HEK293 (cell line): ENCODE data around the gene LCN2.

Experiments used
- EGR2 ChIP-seq: fragments of 450-650 bp; formaldehyde crosslinking; IDR thresholded peaks from 2 replicates; pipeline ENCODE4 v1.5.1; 2016; ENCODE audit warnings: low read depth, missing biosample characterization, missing genetic modification characterization
- GLIS1 ChIP-seq: fragments of 450-650 bp; formaldehyde crosslinking; IDR thresholded peaks from 2 replicates; pipeline ENCODE4 v1.5.1; 2016; ENCODE audit warnings: missing biosample characterization, missing genetic modification characterization
- GLIS2 ChIP-seq: fragments of 450-650 bp; formaldehyde crosslinking; IDR thresholded peaks from 2 replicates; pipeline ENCODE4 v1.5.1; 2016; ENCODE audit warnings: missing biosample characterization, missing genetic modification characterization
- KLF1 ChIP-seq: fragments of 450-650 bp; formaldehyde crosslinking; IDR thresholded peaks from 2 replicates; pipeline ENCODE4 v1.5.1; 2016; ENCODE audit warnings: missing biosample characterization, missing genetic modification characterization
- OSR2 ChIP-seq: fragments of 450-650 bp; formaldehyde crosslinking; IDR thresholded peaks from 2 replicates; pipeline ENCODE4 v1.5.1; 2016; ENCODE audit warnings: missing biosample characterization, missing genetic modification characterization
- ZBTB20 ChIP-seq: fragments of 450-650 bp; formaldehyde crosslinking; IDR thresholded peaks from 2 replicates; pipeline ENCODE4 v1.5.1; 2016; ENCODE audit warnings: missing biosample characterization, missing genetic modification characterization
- ZBTB8A ChIP-seq: fragments of 450-650 bp; formaldehyde crosslinking; IDR thresholded peaks from 2 replicates; pipeline ENCODE4 v1.5.1; 2016; ENCODE audit warnings: missing biosample characterization, missing genetic modification characterization
- ZFHX2 ChIP-seq: fragments of 450-650 bp; formaldehyde crosslinking; conservative IDR thresholded peaks from 2 replicates; pipeline ENCODE4 v1.5.1; 2016; ENCODE audit warnings: missing biosample characterization, missing genetic modification characterization
- ZFP69B ChIP-seq: fragments of 450-650 bp; formaldehyde crosslinking; IDR thresholded peaks from 2 replicates; pipeline ENCODE4 v1.5.1; 2016; ENCODE audit warnings: missing biosample characterization, missing genetic modification characterization
- ZNF155 ChIP-seq: fragments of 450-650 bp; formaldehyde crosslinking; IDR thresholded peaks from 2 replicates; pipeline ENCODE4 v1.5.1; 2016; ENCODE audit warnings: missing biosample characterization, missing genetic modification characterization
- ZNF274 ChIP-seq, 2 experiments: fragments of 200-500 bp in 1 of 2; fragments of 450-650 bp in 1 of 2; sonication (Bioruptor generic) in 1 of 2; formaldehyde crosslinking in 1 of 2; IDR thresholded peaks; 2 replicates each; pipeline versions ENCODE4 v1.5.1 to v1.6.1; 2014 to 2016; ENCODE audit warnings: borderline replicate concordance in 1 of 2, inconsistent platforms in 1 of 2, low read length in 1 of 2, missing biosample characterization in 1 of 2, missing genetic modification characterization in 1 of 2
- ZNF335 ChIP-seq: fragments of 450-650 bp; formaldehyde crosslinking; conservative IDR thresholded peaks from 2 replicates; pipeline ENCODE4 v1.5.1; 2016; ENCODE audit warnings: missing biosample characterization, missing genetic modification characterization
- ZNF341 ChIP-seq: fragments of 450-650 bp; formaldehyde crosslinking; IDR thresholded peaks from 2 replicates; pipeline ENCODE4; 2016; ENCODE audit warnings: low read depth, missing biosample characterization, missing genetic modification characterization
- ZNF366 ChIP-seq: fragments of 450-650 bp; formaldehyde crosslinking; conservative IDR thresholded peaks from 2 replicates; pipeline ENCODE4 v1.5.1; 2016; ENCODE audit warnings: missing biosample characterization, missing genetic modification characterization
- ZNF391 ChIP-seq: fragments of 450-650 bp; formaldehyde crosslinking; IDR thresholded peaks from 2 replicates; pipeline ENCODE4 v1.5.1; 2016; ENCODE audit warnings: low read depth, missing biosample characterization, missing genetic modification characterization, borderline replicate concordance
- ZNF394 ChIP-seq: fragments of 450-650 bp; formaldehyde crosslinking; IDR thresholded peaks from 2 replicates; pipeline ENCODE4 v1.5.1; 2016; ENCODE audit warnings: missing biosample characterization, missing genetic modification characterization, mild to moderate bottlenecking, moderate library complexity, borderline replicate concordance
- ZNF426 ChIP-seq: fragments of 450-650 bp; formaldehyde crosslinking; IDR thresholded peaks from 2 replicates; pipeline ENCODE4 v1.5.1; 2017; ENCODE audit warnings: missing biosample characterization, missing genetic modification characterization, mild to moderate bottlenecking, inconsistent platforms, moderate library complexity
- ZNF501 ChIP-seq: fragments of 450-650 bp; formaldehyde crosslinking; IDR thresholded peaks from 2 replicates; pipeline ENCODE4 v1.5.1; 2016; ENCODE audit warnings: missing biosample characterization, missing genetic modification characterization
- ZNF548 ChIP-seq: fragments of 450-650 bp; formaldehyde crosslinking; IDR thresholded peaks from 2 replicates; pipeline ENCODE4 v1.5.1; 2016; ENCODE audit warnings: missing biosample characterization, missing genetic modification characterization
- ZNF561 ChIP-seq: fragments of 450-650 bp; IDR thresholded peaks from 2 replicates; pipeline ENCODE4 v1.5.1; 2018; ENCODE audit warnings: missing biosample characterization, missing genetic modification characterization, borderline replicate concordance
- ZNF654 ChIP-seq: fragments of 450-650 bp; formaldehyde crosslinking; IDR thresholded peaks from 2 replicates; pipeline ENCODE4 v1.5.1; 2016; ENCODE audit warnings: low read depth, missing biosample characterization, missing genetic modification characterization
- ZNF664 ChIP-seq: fragments of 450-650 bp; formaldehyde crosslinking; IDR thresholded peaks from 2 replicates; pipeline ENCODE4 v1.5.1; 2016; ENCODE audit warnings: missing biosample characterization, missing genetic modification characterization
- ZNF701 ChIP-seq: fragments of 450-650 bp; formaldehyde crosslinking; IDR thresholded peaks from 2 replicates; pipeline ENCODE4 v1.5.1; 2016; ENCODE audit warnings: missing biosample characterization, missing genetic modification characterization
- ZNF76 ChIP-seq: fragments of 450-650 bp; formaldehyde crosslinking; IDR thresholded peaks from 2 replicates; pipeline ENCODE4; 2016; ENCODE audit warnings: low read depth, missing biosample characterization, missing genetic modification characterization, borderline replicate concordance
- TF ChIP-seq, protein P1 (sequence below): fragments of 450-650 bp; formaldehyde crosslinking; IDR thresholded peaks from 2 replicates; pipeline ENCODE4 v1.5.1; 2016; ENCODE audit warnings: missing biosample characterization, missing genetic modification characterization
- TF ChIP-seq, protein P2 (sequence below): fragments of 450-650 bp; formaldehyde crosslinking; IDR thresholded peaks from 2 replicates; pipeline ENCODE4 v1.5.1; 2017; ENCODE audit warnings: missing biosample characterization, mild to moderate bottlenecking, missing genetic modification characterization, moderate library complexity
- TF ChIP-seq, protein P3 (sequence below): fragments of 450-650 bp; formaldehyde crosslinking; IDR thresholded peaks from 2 replicates; pipeline ENCODE4 v1.5.1; 2016; ENCODE audit warnings: missing biosample characterization, missing genetic modification characterization
- TF ChIP-seq, protein P4 (sequence below): fragments of 450-650 bp; formaldehyde crosslinking; IDR thresholded peaks from 2 replicates; pipeline ENCODE4 v1.5.1; 2017; ENCODE audit warnings: missing biosample characterization, missing genetic modification characterization
- TF ChIP-seq, protein P5 (sequence below): fragments of 450-650 bp; formaldehyde crosslinking; optimal IDR thresholded peaks from 2 replicates; pipeline ENCODE3; 2016; ENCODE audit warnings: missing biosample characterization, mild to moderate bottlenecking, missing genetic modification characterization

LCN2 gene

DNA sequence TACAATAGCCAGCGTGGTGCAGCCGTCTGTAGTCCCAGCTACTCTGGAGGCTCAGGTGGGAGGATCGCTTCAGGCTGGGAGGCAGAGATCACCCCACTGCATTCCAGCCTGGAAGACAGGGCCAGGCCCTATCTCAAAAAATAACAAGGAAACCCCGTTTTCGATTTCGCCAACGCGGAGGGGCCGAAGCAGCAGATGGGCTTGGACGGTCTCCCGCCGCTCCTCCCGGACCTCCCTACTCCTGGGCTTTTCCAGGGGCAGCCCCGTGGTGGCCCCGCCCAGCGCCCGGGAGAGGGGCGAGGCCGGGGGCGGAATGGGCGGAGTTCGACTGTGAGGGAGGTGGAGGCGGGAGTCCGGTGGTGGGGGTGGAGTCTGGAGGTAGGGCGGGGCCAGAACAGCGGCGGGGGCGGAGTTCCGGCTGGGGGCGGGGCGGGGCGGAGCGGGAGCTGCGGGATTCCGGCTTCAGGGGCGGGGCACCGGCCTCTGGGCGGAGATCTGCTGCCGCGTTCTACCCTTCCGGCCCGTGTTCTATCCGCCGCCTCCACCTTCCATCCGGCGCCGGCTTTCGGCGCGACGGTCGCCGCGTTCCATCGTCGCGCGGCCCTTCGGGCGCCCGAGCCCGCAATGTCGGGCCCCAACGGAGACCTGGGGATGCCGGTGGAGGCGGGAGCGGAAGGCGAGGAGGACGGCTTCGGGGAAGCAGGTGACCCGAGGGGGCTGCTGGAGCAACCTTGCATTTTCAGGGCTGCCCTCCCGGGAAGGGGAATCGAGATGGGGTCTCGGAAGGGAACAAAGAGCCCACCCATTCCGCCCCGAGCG is 10.7 kb downstream of the LCN2 start, which contains the start of gene BBLN (continued):
- TF ChIP-seq ZNF561 (tag by site-specific recombination) (0 out of 2 replicates have a peak, but pooled peaks have one; percentile 17), ZNF426 (no peak), EGR2 (tag by site-specific recombination) (peak; percentile 95), ZNF341 (tag by site-specific recombination) (peak; percentile 94), ZNF76 (tag by site-specific recombination) (peak; percentile 36; the same call in 1 of the 2 replicates), ZNF274 (IDR thresholded peaks at IDR 0.05; ENCODE audit: low read length) (no peak), ZNF274 (tag by site-specific recombination; IDR thresholded peaks at IDR 0.05; ENCODE audit: borderline replicate concordance) (no peak), ZBTB8A (peak; percentile 90), ZNF701 (no peak), ZNF548 (no peak), OSR2 (tag by site-specific recombination) (no peak), GLIS1 (peak; percentile 71), GLIS2 (tag by site-specific recombination) (peak; percentile 95), ZFP69B (tag by site-specific recombination) (no peak), ZNF394 (tag by site-specific recombination) (peak; percentile 92), KLF1 (tag by site-specific recombination) (peak; percentile 86), ZNF366 (tag by site-specific recombination) (peak; percentile 72), ZFHX2 (peak; percentile 96), ZNF335 (tag by site-specific recombination) (peak; percentile 70), ZNF501 (no peak; the same call in 1 of the 2 replicates), ZNF654 (tag by site-specific recombination) (no peak), ZBTB20 (tag by site-specific recombination) (no peak; the same call in 1 of the 2 replicates), ZNF155 (tag by site-specific recombination) (no peak), ZNF664 (tag by site-specific recombination) (no peak), ZNF391 (0 out of 2 replicates have a peak, but pooled peaks have one; percentile 25)
- TF ChIP-seq, protein P1, sequence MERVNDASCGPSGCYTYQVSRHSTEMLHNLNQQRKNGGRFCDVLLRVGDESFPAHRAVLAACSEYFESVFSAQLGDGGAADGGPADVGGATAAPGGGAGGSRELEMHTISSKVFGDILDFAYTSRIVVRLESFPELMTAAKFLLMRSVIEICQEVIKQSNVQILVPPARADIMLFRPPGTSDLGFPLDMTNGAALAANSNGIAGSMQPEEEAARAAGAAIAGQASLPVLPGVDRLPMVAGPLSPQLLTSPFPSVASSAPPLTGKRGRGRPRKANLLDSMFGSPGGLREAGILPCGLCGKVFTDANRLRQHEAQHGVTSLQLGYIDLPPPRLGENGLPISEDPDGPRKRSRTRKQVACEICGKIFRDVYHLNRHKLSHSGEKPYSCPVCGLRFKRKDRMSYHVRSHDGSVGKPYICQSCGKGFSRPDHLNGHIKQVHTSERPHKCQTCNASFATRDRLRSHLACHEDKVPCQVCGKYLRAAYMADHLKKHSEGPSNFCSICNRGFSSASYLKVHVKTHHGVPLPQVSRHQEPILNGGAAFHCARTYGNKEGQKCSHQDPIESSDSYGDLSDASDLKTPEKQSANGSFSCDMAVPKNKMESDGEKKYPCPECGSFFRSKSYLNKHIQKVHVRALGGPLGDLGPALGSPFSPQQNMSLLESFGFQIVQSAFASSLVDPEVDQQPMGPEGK, result peak; percentile 92
- TF ChIP-seq, protein P2, sequence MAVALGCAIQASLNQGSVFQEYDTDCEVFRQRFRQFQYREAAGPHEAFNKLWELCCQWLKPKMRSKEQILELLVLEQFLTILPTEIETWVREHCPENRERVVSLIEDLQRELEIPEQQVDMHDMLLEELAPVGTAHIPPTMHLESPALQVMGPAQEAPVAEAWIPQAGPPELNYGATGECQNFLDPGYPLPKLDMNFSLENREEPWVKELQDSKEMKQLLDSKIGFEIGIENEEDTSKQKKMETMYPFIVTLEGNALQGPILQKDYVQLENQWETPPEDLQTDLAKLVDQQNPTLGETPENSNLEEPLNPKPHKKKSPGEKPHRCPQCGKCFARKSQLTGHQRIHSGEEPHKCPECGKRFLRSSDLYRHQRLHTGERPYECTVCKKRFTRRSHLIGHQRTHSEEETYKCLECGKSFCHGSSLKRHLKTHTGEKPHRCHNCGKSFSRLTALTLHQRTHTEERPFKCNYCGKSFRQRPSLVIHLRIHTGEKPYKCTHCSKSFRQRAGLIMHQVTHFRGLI (tag by site-specific recombination), result 0 out of 2 replicates have a peak, but pooled peaks have one; percentile 28
- TF ChIP-seq, protein P3, sequence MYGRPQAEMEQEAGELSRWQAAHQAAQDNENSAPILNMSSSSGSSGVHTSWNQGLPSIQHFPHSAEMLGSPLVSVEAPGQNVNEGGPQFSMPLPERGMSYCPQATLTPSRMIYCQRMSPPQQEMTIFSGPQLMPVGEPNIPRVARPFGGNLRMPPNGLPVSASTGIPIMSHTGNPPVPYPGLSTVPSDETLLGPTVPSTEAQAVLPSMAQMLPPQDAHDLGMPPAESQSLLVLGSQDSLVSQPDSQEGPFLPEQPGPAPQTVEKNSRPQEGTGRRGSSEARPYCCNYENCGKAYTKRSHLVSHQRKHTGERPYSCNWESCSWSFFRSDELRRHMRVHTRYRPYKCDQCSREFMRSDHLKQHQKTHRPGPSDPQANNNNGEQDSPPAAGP (tag by site-specific recombination), result 0 out of 2 replicates have a peak, but pooled peaks have one; percentile 10
- TF ChIP-seq, protein P4, sequence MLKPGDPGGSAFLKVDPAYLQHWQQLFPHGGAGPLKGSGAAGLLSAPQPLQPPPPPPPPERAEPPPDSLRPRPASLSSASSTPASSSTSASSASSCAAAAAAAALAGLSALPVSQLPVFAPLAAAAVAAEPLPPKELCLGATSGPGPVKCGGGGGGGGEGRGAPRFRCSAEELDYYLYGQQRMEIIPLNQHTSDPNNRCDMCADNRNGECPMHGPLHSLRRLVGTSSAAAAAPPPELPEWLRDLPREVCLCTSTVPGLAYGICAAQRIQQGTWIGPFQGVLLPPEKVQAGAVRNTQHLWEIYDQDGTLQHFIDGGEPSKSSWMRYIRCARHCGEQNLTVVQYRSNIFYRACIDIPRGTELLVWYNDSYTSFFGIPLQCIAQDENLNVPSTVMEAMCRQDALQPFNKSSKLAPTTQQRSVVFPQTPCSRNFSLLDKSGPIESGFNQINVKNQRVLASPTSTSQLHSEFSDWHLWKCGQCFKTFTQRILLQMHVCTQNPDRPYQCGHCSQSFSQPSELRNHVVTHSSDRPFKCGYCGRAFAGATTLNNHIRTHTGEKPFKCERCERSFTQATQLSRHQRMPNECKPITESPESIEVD (tag by site-specific recombination), result no peak
- TF ChIP-seq, protein P5, sequence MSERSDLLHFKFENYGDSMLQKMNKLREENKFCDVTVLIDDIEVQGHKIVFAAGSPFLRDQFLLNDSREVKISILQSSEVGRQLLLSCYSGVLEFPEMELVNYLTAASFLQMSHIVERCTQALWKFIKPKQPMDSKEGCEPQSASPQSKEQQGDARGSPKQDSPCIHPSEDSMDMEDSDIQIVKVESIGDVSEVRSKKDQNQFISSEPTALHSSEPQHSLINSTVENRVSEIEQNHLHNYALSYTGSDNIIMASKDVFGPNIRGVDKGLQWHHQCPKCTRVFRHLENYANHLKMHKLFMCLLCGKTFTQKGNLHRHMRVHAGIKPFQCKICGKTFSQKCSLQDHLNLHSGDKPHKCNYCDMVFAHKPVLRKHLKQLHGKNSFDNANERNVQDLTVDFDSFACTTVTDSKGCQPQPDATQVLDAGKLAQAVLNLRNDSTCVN (tag by site-specific recombination), result peak; percentile 63
